HG03521 (cell line): ENCODE measurements around the gene FAM13B.
"Not testable (repeated sequence)": the region's sequence is repeated elsewhere in the genome, so short reads cannot be mapped to it uniquely, and the experiment has no call there.

Experiments
- ATAC-seq: cut with Tn5 transposase; IDR thresholded peaks from one replicate; pipeline ENCODE4 v1.9.1; 2021; ENCODE audit warnings: mild to moderate bottlenecking, moderate library complexity; ENCODE audit not compliant: unreplicated experiment

Gene FAM13B

GRCh38 chr5:138032572-138033385, at the start of gene FAM13B:
Gene FAM13B, minus strand, starts transcription at chr5:138033079. Its CDS starts 13,968 bp downstream, at chr5:138019111.
- peak; percentile 49 for ATAC-seq

- no peak for ATAC-seq
Measured at GRCh38 chr5:138082033-138082432, 49.2 kb upstream of the FAM13B start.

- ATAC-seq = no peak
Measured at GRCh38 chr5:138078006-138078643, 45.2 kb upstream of the FAM13B start.

- no peak for ATAC-seq
Measured at GRCh38 chr5:138077064-138077696, 44.3 kb upstream of the FAM13B start.

GRCh38 chr5:138070026-138070425, 37.1 kb upstream of the FAM13B start:
- ATAC-seq = not testable (repeated sequence)

GRCh38 chr5:138068742-138069600, 36.1 kb upstream of the FAM13B start:
- peak; percentile 48 for ATAC-seq

GRCh38 chr5:138067945-138068344, 35.1 kb upstream of the FAM13B start:
- ATAC-seq = no peak

GRCh38 chr5:138065102-138065501, 32.2 kb upstream of the FAM13B start:
- ATAC-seq = no peak

GRCh38 chr5:138064526-138064925, 31.6 kb upstream of the FAM13B start:
- no peak for ATAC-seq

- no peak for ATAC-seq
Measured at GRCh38 chr5:138054847-138055558, 22.1 kb upstream of the FAM13B start.

GRCh38 chr5:138054206-138054605, 21.3 kb upstream of the FAM13B start:
- ATAC-seq = no peak

GRCh38 chr5:138053554-138053953, 20.7 kb upstream of the FAM13B start:
- no peak for ATAC-seq

- ATAC-seq = not testable (repeated sequence)
Measured at GRCh38 chr5:138052718-138053117, 19.8 kb upstream of the FAM13B start.

GRCh38 chr5:138051441-138052296, 18.8 kb upstream of the FAM13B start:
- no peak for ATAC-seq

- not testable (repeated sequence) for ATAC-seq
Measured at GRCh38 chr5:138045283-138045682, 12.4 kb upstream of the FAM13B start.

- ATAC-seq = no peak
Measured at GRCh38 chr5:138038826-138039225, 5.9 kb upstream of the FAM13B start.

GRCh38 chr5:138037907-138038633, 5.2 kb upstream of the FAM13B start:
- ATAC-seq = no peak

GRCh38 chr5:138037271-138037670, 4.4 kb upstream of the FAM13B start:
- no peak for ATAC-seq
